Astrocyte of the hippocampus (primary cell): ENCODE measurements around the gene EXOSC2.

Experiments
- DNase-seq: peaks from one replicate; pipeline ENCODE4 v3.0.0; 2011; ENCODE audit warnings: low read depth, low spot score

EXOSC2 gene, protein sequence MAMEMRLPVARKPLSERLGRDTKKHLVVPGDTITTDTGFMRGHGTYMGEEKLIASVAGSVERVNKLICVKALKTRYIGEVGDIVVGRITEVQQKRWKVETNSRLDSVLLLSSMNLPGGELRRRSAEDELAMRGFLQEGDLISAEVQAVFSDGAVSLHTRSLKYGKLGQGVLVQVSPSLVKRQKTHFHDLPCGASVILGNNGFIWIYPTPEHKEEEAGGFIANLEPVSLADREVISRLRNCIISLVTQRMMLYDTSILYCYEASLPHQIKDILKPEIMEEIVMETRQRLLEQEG

GRCh38 chr9:130693426-130694191 lies at the start of gene EXOSC2:
Gene EXOSC2 (plus strand): TSS chr9:130693780. CDS start chr9:130693792, 12 bp downstream.
- DNase-seq: peak; percentile 99

DNA sequence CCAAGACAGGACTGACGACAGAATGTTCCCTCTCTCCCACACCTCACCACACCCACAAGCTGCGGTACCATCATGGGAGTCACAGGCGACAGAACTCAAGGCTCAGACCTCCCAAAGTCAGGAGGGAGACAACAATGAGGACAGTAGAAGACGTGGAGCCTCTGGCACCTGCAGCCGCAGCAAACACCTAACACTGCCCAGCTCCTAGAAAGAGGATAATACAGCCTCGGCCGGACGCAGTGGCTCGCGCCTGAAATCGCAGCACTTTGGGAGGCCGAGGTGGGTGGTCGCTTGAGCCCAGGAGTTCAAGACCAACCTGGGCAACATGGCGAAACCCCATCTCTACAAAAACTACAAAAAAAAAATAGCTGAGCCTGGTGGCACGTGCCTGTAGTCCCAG lies 42.4 kb upstream of the EXOSC2 start:
- DNase-seq: no peak

- no peak for DNase-seq
Measured at GRCh38 chr9:130651752-130652151, 41.8 kb upstream of the EXOSC2 start.

GRCh38 chr9:130654879-130655278 lies 38.7 kb upstream of the EXOSC2 start:
- DNase-seq: no peak

DNA sequence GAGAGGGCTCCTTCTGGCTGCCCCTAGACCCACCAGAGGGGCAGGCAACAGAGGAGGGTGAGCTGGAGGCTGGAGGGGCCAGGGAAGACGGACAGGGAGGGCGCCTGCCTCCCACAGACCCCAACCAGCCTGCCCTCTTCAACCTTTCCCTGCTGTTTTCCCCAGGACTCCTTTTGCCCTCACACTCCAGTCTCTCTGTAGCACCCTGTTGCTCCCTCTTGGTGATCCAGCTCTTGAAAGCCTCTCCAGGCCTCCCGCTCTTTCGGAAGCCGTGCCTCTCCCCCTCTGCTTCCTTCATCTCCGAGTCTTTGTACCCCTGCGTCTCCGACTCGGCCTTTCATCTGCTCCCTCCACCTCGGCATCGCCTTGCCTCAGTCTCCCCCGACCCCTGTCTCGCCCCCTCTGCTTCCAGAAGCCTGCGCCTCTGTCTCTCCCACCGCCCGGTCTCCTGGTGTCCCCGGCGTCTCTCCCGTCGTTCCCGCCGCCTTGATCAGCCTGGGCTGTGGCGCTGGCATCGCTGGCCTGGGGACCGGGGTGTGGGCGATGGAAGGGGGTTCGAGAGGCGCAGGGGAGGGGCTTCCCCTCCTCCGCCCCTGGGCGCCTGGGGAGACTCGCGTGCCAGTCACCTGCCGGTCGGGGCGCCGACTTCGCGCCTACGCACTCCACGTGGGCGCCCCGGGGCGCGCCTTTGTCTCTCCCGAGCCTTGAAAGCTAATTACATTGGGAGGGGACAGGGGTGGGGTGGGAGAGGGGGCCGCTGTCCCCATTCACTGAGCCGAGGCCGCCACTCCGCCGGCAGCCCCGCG lies 34.5 kb upstream of the EXOSC2 start:
- DNase-seq: no peak

DNA sequence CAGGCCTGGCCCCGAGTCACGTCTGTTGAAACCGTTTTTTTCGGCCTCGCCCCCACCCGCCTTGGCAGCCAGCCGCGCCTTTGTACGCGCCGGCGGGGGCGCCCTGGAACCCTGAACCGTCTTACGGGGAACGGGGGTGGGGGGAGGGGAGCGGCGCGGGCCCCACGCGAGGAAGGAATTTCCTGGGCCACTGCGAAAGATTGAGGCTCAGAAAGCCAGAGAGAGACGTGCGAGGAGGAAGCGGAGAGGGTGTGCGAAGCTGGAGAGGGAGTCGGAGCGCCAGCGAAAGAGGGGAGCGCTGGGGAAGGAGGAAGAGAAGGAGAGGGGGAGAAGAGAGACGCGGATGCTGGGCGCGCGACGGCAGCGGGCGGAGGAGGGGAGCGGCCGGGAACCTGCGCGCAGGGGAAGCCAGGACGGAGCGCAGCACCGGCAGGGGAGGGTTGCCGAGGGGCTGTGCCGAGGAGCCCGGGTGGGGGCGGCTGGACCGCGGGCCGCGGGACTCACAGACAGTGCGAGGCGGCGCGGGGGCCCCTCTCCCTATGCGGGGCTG lies 33.8 kb upstream of the EXOSC2 start:
- no peak for DNase-seq

GRCh38 chr9:130660326-130660682 lies 33.3 kb upstream of the EXOSC2 start:
- DNase-seq: no peak

GRCh38 chr9:130660683-130661450 lies 32.7 kb upstream of the EXOSC2 start:
- peak; percentile 27 for DNase-seq

DNA sequence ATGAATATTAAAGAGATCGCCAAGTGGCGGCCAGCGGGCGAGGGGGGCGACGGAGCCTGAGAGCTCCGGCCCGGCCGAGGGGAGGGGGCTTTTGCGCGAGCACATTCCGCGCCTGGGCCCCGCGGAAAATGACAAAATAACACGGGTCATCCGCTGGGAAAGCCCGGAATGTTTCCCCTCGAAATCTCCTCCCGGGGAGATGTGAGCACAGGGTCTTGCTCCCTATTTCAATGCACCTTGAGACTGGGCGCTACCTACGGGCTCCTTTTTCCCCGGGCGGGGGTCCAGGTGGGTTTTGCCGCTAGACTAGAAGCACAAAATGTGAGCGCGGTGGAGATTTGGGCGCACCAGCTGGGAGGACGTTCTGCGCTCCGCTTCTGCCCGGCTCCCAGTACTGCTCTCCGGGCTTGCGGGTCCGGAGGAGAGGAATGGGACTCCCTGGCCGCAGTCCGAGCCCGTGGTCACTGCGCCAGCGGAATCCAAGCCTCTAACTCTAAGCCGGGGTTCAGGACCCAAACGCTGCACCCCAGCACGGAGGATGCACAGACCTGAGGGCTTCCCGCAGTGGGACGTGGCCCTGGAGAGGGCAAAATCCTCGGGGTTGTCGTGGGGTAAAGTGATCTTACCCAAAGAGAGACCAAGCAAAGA lies 32.0 kb upstream of the EXOSC2 start:
- DNase-seq: no peak

DNA sequence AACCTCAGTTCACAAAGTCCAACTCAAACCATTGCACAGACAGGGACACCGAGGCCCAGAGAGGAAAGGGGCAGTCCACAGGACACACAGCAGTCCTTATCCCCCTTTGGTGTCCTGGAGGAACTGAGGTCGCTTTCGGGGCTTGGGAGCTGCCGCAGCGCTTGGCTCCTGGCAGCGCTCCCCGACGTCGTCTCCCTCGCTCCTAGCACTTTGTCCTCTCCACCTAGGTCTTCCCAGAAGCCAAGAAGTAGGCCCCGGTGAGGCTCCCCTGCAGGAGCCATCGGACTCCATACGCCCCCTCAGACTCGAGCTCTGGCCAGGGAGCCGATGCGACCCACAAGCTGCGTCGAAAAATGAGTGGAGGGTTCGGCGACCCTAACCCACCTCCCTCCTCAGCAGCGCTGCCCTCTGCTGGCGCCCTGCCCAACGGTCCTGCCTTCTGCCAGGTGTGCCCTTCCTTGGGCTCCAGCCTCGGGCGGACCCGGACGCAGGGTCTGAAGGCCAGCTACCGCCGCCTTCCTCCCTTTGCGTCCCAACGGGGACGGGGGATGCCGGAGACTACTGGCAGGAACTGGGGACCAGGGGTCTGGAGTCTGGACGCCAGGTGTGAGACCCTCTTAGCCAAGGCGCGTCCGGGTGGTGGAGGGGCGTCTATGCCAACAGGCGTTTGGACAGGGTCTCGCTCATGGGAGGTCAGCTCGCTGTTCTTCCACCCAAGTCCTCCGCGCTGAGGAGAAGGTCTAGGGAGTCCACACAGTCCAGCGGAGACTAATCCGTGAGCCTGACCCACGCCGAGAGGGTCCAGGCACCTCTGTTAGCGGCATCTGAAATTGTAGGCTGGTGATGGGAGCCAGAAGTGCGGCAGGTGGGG lies 31.2 kb upstream of the EXOSC2 start:
- DNase-seq: no peak

DNA sequence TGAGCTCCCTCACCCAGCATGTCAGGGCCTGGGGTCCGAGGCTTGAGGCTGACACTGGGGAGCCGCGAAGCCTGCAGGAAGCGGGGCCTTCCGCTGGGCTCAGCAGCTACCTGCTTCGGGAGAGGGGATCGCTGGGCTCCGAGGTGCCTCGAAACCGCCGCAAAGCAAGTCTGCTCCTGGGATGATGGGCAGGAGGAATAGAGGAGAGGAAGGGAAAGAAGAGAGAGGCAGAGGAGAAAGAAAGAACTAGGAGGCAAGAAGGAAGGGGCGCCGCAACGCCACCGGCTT lies 30.7 kb upstream of the EXOSC2 start:
- DNase-seq: no peak

DNA sequence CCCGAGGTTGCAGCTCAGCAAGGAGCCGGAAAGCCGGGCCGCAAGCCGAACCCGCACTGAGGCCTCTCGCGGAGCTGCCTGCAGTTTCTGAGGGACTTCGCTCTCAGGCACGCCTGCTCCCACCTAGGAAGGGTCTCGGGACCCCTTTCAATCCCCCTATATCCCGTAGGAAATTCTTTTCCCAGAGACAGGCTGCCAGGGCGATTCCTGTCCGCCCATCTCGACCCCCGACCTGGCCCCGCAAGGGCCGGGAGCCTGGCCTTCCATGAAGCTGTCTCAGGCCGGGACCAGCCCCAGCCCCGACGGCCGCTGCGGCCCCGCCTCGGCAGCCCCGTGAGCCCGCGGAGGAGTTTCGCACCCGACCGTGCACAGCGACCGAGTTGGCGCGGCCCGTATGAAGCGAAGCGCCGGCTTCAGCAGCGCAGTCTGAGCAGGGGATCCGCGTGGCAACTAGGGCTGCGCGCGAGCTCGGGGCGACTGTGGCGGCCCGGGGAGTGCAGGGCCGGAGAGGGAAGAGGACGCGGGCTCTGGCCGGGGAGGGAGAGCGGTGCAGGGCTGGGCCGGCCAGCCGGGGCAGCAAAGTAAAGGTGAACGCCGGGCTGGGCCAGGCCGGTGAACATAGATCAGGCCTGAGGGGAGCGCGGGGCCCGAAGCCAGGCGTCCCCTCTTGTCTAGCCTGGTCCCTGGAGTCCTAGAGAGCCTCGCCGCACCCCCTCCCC lies 30.2 kb upstream of the EXOSC2 start:
- DNase-seq: peak; percentile 30

GRCh38 chr9:130663977-130664250 lies 29.7 kb upstream of the EXOSC2 start:
- DNase-seq: no peak

DNA sequence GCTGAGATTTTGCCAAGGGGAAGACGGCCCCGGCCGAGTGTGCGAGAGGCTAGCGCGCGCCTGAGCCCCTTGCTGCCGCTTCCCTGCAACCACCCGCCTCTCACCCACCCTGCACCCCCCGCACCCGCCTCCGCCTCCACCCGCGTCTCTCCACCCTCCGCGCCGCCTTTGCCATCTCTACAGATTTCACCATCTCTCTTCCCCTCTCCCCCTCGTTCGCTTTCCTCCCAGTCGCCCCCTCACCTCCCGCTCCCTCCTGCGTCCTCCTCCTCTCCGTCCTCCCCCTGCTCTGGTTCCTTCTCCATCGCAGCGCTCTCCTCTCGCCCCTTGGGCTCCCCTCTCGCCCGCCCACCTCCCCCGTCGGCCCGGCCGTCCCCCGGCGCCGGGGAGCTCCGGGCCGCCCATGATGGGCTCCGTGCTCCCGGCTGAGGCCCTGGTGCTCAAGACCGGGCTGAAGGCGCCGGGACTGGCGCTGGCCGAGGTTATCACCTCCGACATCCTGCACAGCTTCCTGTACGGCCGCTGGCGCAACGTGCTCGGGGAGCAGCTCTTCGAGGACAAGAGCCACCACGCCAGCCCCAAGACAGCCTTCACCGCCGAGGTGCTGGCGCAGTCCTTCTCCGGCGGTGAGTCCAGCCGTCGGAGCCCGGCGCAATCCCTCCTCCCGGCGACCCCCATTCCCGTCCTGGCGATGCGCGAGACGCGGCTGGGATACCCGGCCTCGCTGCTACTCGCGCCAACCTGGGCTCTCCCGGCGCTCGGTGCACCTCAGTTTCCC lies 29.1 kb upstream of the EXOSC2 start, which contains the start of gene PRDM12:
PRDM12 (plus strand) TSS at position 344 of the 778 bp plus-strand sequence; CDS start at position 404, 60 bp downstream.
- peak; percentile 28 for DNase-seq

- DNase-seq: no peak
Measured at GRCh38 chr9:130665029-130665430, 28.6 kb upstream of the EXOSC2 start.

GRCh38 chr9:130665431-130666392 lies 27.9 kb upstream of the EXOSC2 start:
- no peak for DNase-seq

GRCh38 chr9:130666393-130667119 lies 27.0 kb upstream of the EXOSC2 start:
- no peak for DNase-seq
